Thyroid gland (tissue), 4 donors: ENCODE measurements around the gene SNRNP25. TPM values are rescaled to one million over a fixed set of nuclear protein-coding genes. Genes with fewer than 3 reads are reported as not detected.

Experiments
- DNase-seq, 2 donors: peaks; one replicate each; pipeline ENCODE4 v3.0.0-alpha.2; 2019
- H3K27ac ChIP-seq, 3 donors: fragments of 200-600 bp; sonication (generic); 1 replicate in 2 of 3; 2 replicates in 1 of 3; pipeline ENCODE4 v1.5.1; 2016 to 2019; ENCODE audit warnings: mild to moderate bottlenecking in 1 of 3, moderate library complexity in 1 of 3
- H3K27me3 ChIP-seq: fragments of 200-600 bp; sonication (generic); one replicate; pipeline ENCODE4 v1.5.1; 2019
- H3K36me3 ChIP-seq, 2 donors: fragments of 200-600 bp; sonication (generic); one replicate each; pipeline ENCODE4 v1.5.1; 2016 to 2019
- H3K4me1 ChIP-seq, 2 donors: fragments of 200-600 bp; sonication (generic); one replicate each; pipeline ENCODE4 v1.5.1; 2017 to 2019
- H3K4me3 ChIP-seq, 3 donors: fragments of 200-600 bp; sonication (generic); replicated peaks in 1 of 3; 1 replicate in 2 of 3; 2 replicates in 1 of 3; pipeline ENCODE4 v1.5.1; 2016; ENCODE audit warnings: mild to moderate bottlenecking in 1 of 3
- H3K9me3 ChIP-seq: fragments of 200-600 bp; sonication (generic); one replicate; pipeline ENCODE4 v1.5.1; 2017
- POLR2A ChIP-seq, 2 donors: fragments of 450-650 bp; IDR thresholded peaks; one replicate each; pipeline ENCODE4 v1.6.1; 2017; ENCODE audit warnings: antibody characterized with exemption in 2 of 2, mild to moderate bottlenecking in 2 of 2, moderate library complexity in 1 of 2
- WGBS, 2 donors: methylation state at CpG; one replicate each; pipeline ENCODE4 v1.1.5; 2017; 5-methylcytosine and 5-hydroxymethylcytosine counted together
- intact Hi-C: fragments of 100-400 bp; cut with DNase I; formaldehyde crosslinking; loops from one replicate; pipeline ENCODE4 v1.15.1; 2023
- total RNA-seq, 4 donors: library from RNA; depleted of rRNA; stranded (reverse); fragments of >200 nt; gene quantifications; one replicate each; pipeline ENCODE4 v1.2.3, GENCODE V29; 2016
- TF ChIP-seq, protein P1 (sequence below), 6 experiments: fragments of 200-600 bp in 3 of 6; fragments of 450-650 bp in 3 of 6; sonication (generic) in 3 of 6; IDR thresholded peaks; one replicate each; pipeline ENCODE4 v1.5.1; 2016 to 2019; ENCODE audit warnings: antibody characterized with exemption in 6 of 6, mild to moderate bottlenecking in 2 of 6, inconsistent platforms in 1 of 6, moderate library complexity in 1 of 6

The SNRNP25 gene
- total RNA-seq, 4 donors from 2014 or later: 16.1 to 53.6 (median 34.8) TPM

DNA sequence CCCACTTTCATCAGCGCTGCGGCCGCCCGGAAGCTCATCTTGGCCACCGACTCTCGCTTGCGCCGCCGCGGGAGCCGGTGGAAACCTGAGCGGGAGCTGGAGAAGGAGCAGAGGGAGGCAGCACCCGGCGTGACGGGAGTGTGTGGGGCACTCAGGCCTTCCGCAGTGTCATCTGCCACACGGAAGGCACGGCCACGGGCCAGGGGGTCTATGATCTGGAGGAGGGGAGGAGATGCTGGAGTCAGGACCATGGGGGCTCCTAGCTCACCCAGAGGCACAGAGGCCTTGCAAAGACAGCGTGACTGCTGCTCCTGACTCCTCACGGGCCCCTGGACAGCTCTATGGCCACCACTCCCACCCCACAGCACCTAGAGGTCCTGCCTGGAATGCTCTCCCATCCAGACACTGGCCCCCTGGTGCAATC, 9.4 kb downstream of the SNRNP25 start:
- Histone ChIP-seq H3K27ac (no peak overlapping the region), H3K36me3 (peaks cover 31 to 33% of the 10 kb centered on the region in 2 donors), H3K4me3 (no peak overlapping the region), H3K27me3 (no peaks in the 10 kb centered on the region), H3K9me3 (no peaks in the 10 kb centered on the region), H3K4me1 (peaks cover 16 to 28% of the 10 kb centered on the region in 2 donors)
- TF ChIP-seq POLR2A (IDR thresholded peaks at IDR 0.05): no peak
- TF ChIP-seq, protein P1, sequence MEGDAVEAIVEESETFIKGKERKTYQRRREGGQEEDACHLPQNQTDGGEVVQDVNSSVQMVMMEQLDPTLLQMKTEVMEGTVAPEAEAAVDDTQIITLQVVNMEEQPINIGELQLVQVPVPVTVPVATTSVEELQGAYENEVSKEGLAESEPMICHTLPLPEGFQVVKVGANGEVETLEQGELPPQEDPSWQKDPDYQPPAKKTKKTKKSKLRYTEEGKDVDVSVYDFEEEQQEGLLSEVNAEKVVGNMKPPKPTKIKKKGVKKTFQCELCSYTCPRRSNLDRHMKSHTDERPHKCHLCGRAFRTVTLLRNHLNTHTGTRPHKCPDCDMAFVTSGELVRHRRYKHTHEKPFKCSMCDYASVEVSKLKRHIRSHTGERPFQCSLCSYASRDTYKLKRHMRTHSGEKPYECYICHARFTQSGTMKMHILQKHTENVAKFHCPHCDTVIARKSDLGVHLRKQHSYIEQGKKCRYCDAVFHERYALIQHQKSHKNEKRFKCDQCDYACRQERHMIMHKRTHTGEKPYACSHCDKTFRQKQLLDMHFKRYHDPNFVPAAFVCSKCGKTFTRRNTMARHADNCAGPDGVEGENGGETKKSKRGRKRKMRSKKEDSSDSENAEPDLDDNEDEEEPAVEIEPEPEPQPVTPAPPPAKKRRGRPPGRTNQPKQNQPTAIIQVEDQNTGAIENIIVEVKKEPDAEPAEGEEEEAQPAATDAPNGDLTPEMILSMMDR (IDR thresholded peaks at IDR 0.05): no peak
- 96 to 97% methylated on average over 19 to 21 of the region's 21 CpGs for WGBS, 2 donors
- intact Hi-C loops: no loop called here
- no peak for DNase-seq

DNA sequence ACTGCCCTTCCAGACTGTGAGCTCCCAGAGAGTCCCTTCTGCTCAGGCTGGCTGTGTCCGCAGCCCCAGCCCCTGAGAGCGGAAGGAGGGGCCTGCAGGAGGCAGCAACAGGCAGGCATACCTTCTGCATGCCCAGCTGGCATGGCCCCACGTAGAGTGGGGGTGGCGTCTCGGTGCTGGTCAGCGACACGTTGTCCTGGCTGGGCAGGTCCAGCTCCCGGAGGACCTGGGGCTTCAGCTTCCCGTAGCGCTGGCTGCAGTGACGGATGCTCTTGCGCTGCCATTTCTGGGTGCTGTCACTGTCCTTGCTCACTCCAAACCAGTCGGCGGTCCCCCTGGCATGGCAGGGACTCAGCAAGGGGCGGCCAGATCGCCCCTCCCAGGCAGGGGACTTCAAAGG, 9.8 kb downstream of the SNRNP25 start:
- intact Hi-C loops: no loop called here
- Histone ChIP-seq H3K27me3 (no peaks in the 10 kb centered on the region), H3K4me3 (no peak overlapping the region), H3K9me3 (no peaks in the 10 kb centered on the region), H3K27ac (no peak overlapping the region), H3K4me1 (peaks cover 21 to 33% of the 10 kb centered on the region in 2 donors), H3K36me3 (peaks cover 26 to 33% of the 10 kb centered on the region in 2 donors)
- TF ChIP-seq, protein P1 (IDR thresholded peaks at IDR 0.05): no peak
- no peak for TF ChIP-seq POLR2A (IDR thresholded peaks at IDR 0.05)
- no peak for DNase-seq
- 82 to 90% methylated on average over 3 to 10 of the region's 16 CpGs for WGBS, 2 donors

DNA sequence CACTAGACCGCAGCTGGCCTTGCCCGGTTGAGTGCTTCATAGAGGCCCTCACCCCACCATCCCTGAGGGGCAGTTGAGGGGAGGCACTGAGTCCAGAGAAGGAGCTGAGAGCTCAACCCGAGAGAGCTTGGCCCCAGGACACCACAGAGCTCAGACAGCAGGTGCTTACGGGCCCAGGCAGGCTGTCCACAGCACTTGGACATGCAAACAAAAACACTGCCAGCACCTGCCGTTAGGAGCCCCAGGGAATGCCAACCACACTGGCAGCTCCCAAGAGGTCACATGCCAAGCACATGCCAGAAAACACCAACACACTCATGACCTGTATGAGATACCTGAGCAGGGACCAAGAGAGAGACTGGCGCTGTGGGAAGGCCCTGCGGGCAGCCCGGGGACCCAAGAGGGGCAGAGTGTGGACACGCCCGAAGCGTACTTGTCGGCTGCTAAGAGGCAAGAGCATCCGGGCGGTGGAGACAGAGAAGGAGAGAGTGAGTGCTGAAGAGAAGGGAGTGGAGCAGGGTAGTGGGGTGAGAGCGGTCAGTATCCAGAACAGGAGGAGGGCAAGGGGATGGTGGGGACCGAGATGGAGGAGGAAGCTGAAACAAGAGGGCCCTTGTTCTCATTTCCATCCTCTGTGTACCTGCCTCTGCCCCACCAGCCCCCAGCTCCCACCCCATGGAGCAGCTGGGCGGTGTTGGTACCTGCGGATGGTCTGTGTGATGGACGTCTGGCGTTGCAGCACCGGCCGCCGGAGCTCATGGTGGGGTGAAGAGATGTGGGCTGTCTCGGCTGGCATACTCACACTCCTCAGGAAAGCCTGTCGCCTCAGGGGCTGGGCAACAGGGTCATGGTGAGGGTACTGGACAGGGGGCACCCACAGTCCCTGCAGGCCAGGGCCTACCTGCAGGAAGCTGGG, 10.6 kb downstream of the SNRNP25 start:
- H3K9me3 ChIP-seq: no peaks in the 10 kb centered on the region
- peaks cover 21 to 28% of the 10 kb centered on the region in 2 donors for H3K36me3 ChIP-seq
- TF ChIP-seq POLR2A (IDR thresholded peaks at IDR 0.05): no peak
- TF ChIP-seq, protein P1 (IDR thresholded peaks at IDR 0.05): no peak
- DNase-seq: peak; percentile 84 to 88
- WGBS, 2 donors: 81 to 82% methylated on average over 15 to 24 of the region's 25 CpGs
- no peak overlapping the region for H3K27ac ChIP-seq
- peaks cover 21 to 36% of the 10 kb centered on the region in 2 donors for H3K4me1 ChIP-seq
- intact Hi-C loops: no loop called here
- no peaks in the 10 kb centered on the region for H3K27me3 ChIP-seq
- H3K4me3 ChIP-seq: no peak overlapping the region

DNA sequence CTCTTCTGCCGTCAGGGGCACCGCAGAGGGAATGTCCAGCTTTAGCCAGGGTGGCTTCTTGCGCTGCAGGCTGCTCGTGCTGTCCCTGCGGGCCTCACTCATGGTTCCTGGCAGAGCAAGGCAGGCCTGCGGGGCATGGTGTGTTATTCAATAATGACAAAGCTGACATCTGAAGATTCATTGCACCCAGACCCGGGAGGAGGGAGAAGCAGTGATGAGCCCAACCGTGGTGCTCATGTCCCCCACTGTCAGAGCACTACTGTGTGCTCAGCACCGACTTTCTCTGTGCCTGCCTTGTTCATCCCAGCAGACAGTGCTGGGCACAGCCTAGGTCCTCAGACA, 11.3 kb downstream of the SNRNP25 start:
- H3K4me1 ChIP-seq: peaks cover 21 to 39% of the 10 kb centered on the region in 2 donors
- H3K27ac ChIP-seq: no peak overlapping the region

More for the DNA sequence above, 11.3 kb downstream of the SNRNP25 start:
- TF ChIP-seq, protein P1 (IDR thresholded peaks at IDR 0.05): no peak
- no peak for TF ChIP-seq POLR2A (IDR thresholded peaks at IDR 0.05)
- intact Hi-C loops: no loop called here
- no peak for DNase-seq
- H3K27me3 ChIP-seq: no peaks in the 10 kb centered on the region
- no peak overlapping the region for H3K4me3 ChIP-seq
- 91 to 93% methylated on average over 7 to 8 of the region's 9 CpGs for WGBS, 2 donors
- H3K9me3 ChIP-seq: no peaks in the 10 kb centered on the region
- peaks cover 21 to 28% of the 10 kb centered on the region in 2 donors for H3K36me3 ChIP-seq
